K562 (cell line): ENCODE measurements around the gene AJUBA. TPM values are rescaled to one million over a fixed set of nuclear protein-coding genes. Genes with fewer than 3 reads are reported as not detected.

Experiments used
- ARID3B ChIP-seq: fragments of 250-450 bp; sonication (Bioruptor Pico); IDR thresholded peaks from 2 replicates; pipeline ENCODE4 v1.4.0; 2020; ENCODE audit warnings: borderline replicate concordance
- BMI1 ChIP-seq: fragments of 150-350 bp; IDR thresholded peaks from 2 replicates; pipeline ENCODE4 v1.6.1; 2014; ENCODE audit warnings: low read length
- CHD7 ChIP-seq: fragments of 200-600 bp; sonication (generic); IDR thresholded peaks from one replicate; pipeline ENCODE4 v1.6.1; 2012; ENCODE audit warnings: mild to moderate bottlenecking, low read depth, low read length, inconsistent platforms
- GTF2B ChIP-seq: IDR thresholded peaks from 2 replicates; pipeline ENCODE4 v1.6.1; 2011; ENCODE audit not compliant: insufficient read length; ENCODE audit errors: extremely low read depth
- HIVEP1 ChIP-seq: fragments of 250-450 bp; sonication (Bioruptor Pico); IDR thresholded peaks from 2 replicates; pipeline ENCODE4 v1.4.0; 2020; ENCODE audit warnings: mild to moderate bottlenecking
- HSF4 ChIP-seq: fragments of 250-450 bp; sonication (Bioruptor Pico); IDR thresholded peaks from 2 replicates; pipeline ENCODE4 v2.1.2; 2022; ENCODE audit warnings: mild to moderate bottlenecking, moderate library complexity, borderline replicate concordance
- MLX ChIP-seq, 2 experiments: fragments of 450-650 bp in 1 of 2; sonication (generic) in 1 of 2; formaldehyde crosslinking; conservative IDR thresholded peaks; 2 replicates each; pipeline versions ENCODE4 v1.4.0 to v1.8.1; 2020 to 2022; ENCODE audit warnings: mild to moderate bottlenecking in 1 of 2, missing genetic modification reagents in 1 of 2
- SMAD1 ChIP-seq: fragments of 150-350 bp; IDR thresholded peaks from 2 replicates; pipeline ENCODE4 v1.6.1; 2014; ENCODE audit warnings: low read length, low read depth; ENCODE audit not compliant: partially characterized antibody
- SRSF7 ChIP-seq: fragments of 200-400 bp; formaldehyde crosslinking; optimal IDR thresholded peaks from 2 replicates; pipeline ENCODE3; 2017; ENCODE audit warnings: mild to moderate bottlenecking, low read depth, low read length
- TBP ChIP-seq: optimal IDR thresholded peaks from 2 replicates; pipeline ENCODE3; 2011; ENCODE audit warnings: low read depth, low read length, improper control_type of control experiment
- ZNF165 ChIP-seq: fragments of 250-450 bp; sonication (Bioruptor Pico); IDR thresholded peaks from 2 replicates; pipeline ENCODE4 v1.4.0; 2020; ENCODE audit warnings: borderline replicate concordance
- ZNF551 ChIP-seq: fragments of 250-450 bp; sonication (Bioruptor Pico); IDR thresholded peaks from 2 replicates; pipeline ENCODE4 v1.5.0; 2021; ENCODE audit warnings: mild to moderate bottlenecking, moderate library complexity
- polyA plus RNA-seq, 8 experiments: library from polyadenylated mRNA; depleted of rRNA in 4 of 8; stranded (reverse) in 5 of 8; unstranded in 3 of 8; fragments of >200 nt; fragmentation: Nextera tagmentation in 2 of 8; fragmentation: Illumina TruSeq in 1 of 8; extraction: Ambion mirVana in 2 of 8; extraction: Trizol in 1 of 8; gene quantifications; 2 replicates each; pipeline versions ENCODE4 v1.2.1 to v1.2.3, GENCODE V29; 2011 to 2014; ENCODE audit warnings: inconsistent platforms in 1 of 8, missing spikeins in 1 of 8
- total RNA-seq, 7 experiments: library from RNA; depleted of rRNA in 6 of 7; stranded (reverse); fragments of >200 nt in 6 of 7; fragmentation: Illumina TruSeq in 2 of 7; extraction: Trizol in 2 of 7; gene quantifications; 2 replicates each; pipeline versions ENCODE4 v1.2.1 to v1.2.3, GENCODE V29; 2011 to 2021; ENCODE audit warnings: low replicate concordance in 1 of 7

AJUBA gene
- total and polyA plus RNA-seq, 9 of the 15 experiments (the other 6 are each of a cell fraction or from before 2014, with no cell fraction given) = 0.73 to 4.7 (median 2.8) TPM

GRCh38 chr14:22929104-22929960 lies 53.0 kb downstream of the AJUBA start, which contains the start of gene PRMT5 (continued):
- TF ChIP-seq TBP (peak; percentile 99), SMAD1 (no peak), HSF4 (CRISPR knock-in tag) (no peak), ZNF551 (CRISPR knock-in tag) (no peak), ZNF165 (CRISPR knock-in tag) (0 out of 2 replicates have a peak, but pooled peaks have one; percentile 17), ARID3B (CRISPR knock-in tag) (no peak), GTF2B (no peak), BMI1 (peak; percentile 95), CHD7 (no peak), HIVEP1 (CRISPR knock-in tag) (no peak), SRSF7 (no peak), MLX (CRISPR knock-in tag; conservative IDR thresholded peaks at IDR 0.05) (0 out of 4 replicates have a peak, but pooled peaks have one; percentile 40 to 51)
